Embryonic facial prominence (tissue), 1 donor: Measurements from ENCODE around the gene B3GLCT.

Experiments used
- DNase-seq: peaks from one replicate; pipeline ENCODE4 v3.0.0-alpha.2; 2016; ENCODE audit errors: extremely low spot score

B3GLCT gene

GRCh38 chr13:31350560-31350959, 150.8 kb downstream of the B3GLCT start:
- DNase-seq = no peak

GRCh38 chr13:31351376-31351775, 151.6 kb downstream of the B3GLCT start:
- DNase-seq = no peak

GRCh38 chr13:31352467-31352866, 152.7 kb downstream of the B3GLCT start:
- no peak for DNase-seq

- no peak for DNase-seq
These were observed 155.2 kb downstream of the B3GLCT start for GRCh38 chr13:31355001-31355400.

- no peak for DNase-seq
These were observed 157.2 kb downstream of the B3GLCT start for GRCh38 chr13:31356991-31357390.

- DNase-seq = no peak
These were observed 157.8 kb downstream of the B3GLCT start for GRCh38 chr13:31357581-31357980.

GRCh38 chr13:31361673-31362072, 161.9 kb downstream of the B3GLCT start:
- no peak for DNase-seq

GRCh38 chr13:31365630-31366029, 165.9 kb downstream of the B3GLCT start:
- no peak for DNase-seq

GRCh38 chr13:31367410-31367809, 167.6 kb downstream of the B3GLCT start:
- no peak for DNase-seq

- DNase-seq = no peak
These were observed 169.4 kb downstream of the B3GLCT start for GRCh38 chr13:31369213-31369612.

- DNase-seq = no peak
These were observed 172.7 kb downstream of the B3GLCT start for GRCh38 chr13:31372454-31372853.

GRCh38 chr13:31374682-31375081, 174.9 kb downstream of the B3GLCT start:
- no peak for DNase-seq

- DNase-seq = no peak
These were observed 178.2 kb downstream of the B3GLCT start for GRCh38 chr13:31377946-31378345.

- no peak for DNase-seq
These were observed 180.9 kb downstream of the B3GLCT start for GRCh38 chr13:31380715-31381114.
